ENCODE measurements around the gene PDGFRB. TPM values are rescaled to one million over a fixed set of nuclear protein-coding genes. Genes with fewer than 3 reads are reported as not detected.

Gene PDGFRB
- total RNA-seq, 1 experiment from 2014 or later, result 7.2 TPM

- Histone ChIP-seq H3K27me3 (no peaks in the 10 kb centered on the region), H3K36me3 (no peaks in the 10 kb centered on the region), H3K27ac (no peak overlapping the region), H3K9me3 (replicated peaks) (no peaks in the 10 kb centered on the region), H3K4me3 (no peak overlapping the region), H3K4me1 (peaks cover 22% of the 10 kb centered on the region)
- no peak for DNase-seq
Observed at GRCh38 chr5:150068071-150068470, 87.6 kb downstream of the PDGFRB start.

- Histone ChIP-seq H3K27me3 (no peaks in the 10 kb centered on the region), H3K36me3 (no peaks in the 10 kb centered on the region), H3K4me1 (peaks cover 22% of the 10 kb centered on the region), H3K9me3 (replicated peaks) (no peaks in the 10 kb centered on the region), H3K4me3 (no peak overlapping the region), H3K27ac (no peak overlapping the region)
- DNase-seq, result no peak
Observed at GRCh38 chr5:150067405-150067960, 88.2 kb downstream of the PDGFRB start.

- H3K4me1 ChIP-seq, result peaks cover 22% of the 10 kb centered on the region
- DNase-seq, result no peak
- H3K27ac ChIP-seq, result no peak overlapping the region
Observed at GRCh38 chr5:150066901-150067396, 88.7 kb downstream of the PDGFRB start.

GRCh38 chr5:150066436-150066835 is 89.2 kb downstream of the PDGFRB start:
- no peaks in the 10 kb centered on the region for H3K27me3 ChIP-seq
- DNase-seq, result no peak
- no peaks in the 10 kb centered on the region for H3K36me3 ChIP-seq
- peaks cover 22% of the 10 kb centered on the region for H3K4me1 ChIP-seq
- H3K9me3 ChIP-seq (replicated peaks), result no peaks in the 10 kb centered on the region
- H3K4me3 ChIP-seq, result no peak overlapping the region
- peak overlapping the region; percentile 2; the same call in 1 of the 2 replicates for H3K27ac ChIP-seq

More at GRCh38 chr5:150066901-150067396, 88.7 kb downstream of the PDGFRB start:
- Histone ChIP-seq H3K4me3 (no peak overlapping the region), H3K27me3 (no peaks in the 10 kb centered on the region), H3K9me3 (replicated peaks) (no peaks in the 10 kb centered on the region), H3K36me3 (no peaks in the 10 kb centered on the region)

DNA sequence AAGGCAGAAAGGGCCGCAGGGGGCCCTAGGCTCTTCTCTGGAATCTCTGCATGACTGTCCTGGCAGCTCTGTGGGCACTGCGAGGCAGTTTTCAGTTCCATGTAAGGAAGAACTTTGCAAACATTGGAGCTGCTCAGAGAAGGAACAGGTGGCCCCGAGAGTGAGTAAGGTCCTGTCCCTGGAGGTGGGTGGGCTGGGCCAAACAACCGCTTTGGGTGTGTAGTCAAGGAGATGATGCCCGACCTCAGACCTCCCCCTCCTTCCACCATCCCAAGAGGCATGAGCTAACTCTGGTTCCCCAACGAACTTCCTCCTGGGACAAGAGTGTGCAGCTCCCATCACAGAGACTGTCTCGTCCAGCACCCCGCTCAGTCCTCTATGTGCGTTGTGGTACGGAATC is 89.8 kb downstream of the PDGFRB start:
- H3K27me3 ChIP-seq, result no peaks in the 10 kb centered on the region
- H3K4me3 ChIP-seq, result no peak overlapping the region
- no peaks in the 10 kb centered on the region for H3K9me3 ChIP-seq (replicated peaks)
- peaks cover 22% of the 10 kb centered on the region for H3K4me1 ChIP-seq
- peak; percentile 65 to 70 for DNase-seq
- peak overlapping the region; percentile 27 for H3K27ac ChIP-seq
- no peaks in the 10 kb centered on the region for H3K36me3 ChIP-seq

DNA sequence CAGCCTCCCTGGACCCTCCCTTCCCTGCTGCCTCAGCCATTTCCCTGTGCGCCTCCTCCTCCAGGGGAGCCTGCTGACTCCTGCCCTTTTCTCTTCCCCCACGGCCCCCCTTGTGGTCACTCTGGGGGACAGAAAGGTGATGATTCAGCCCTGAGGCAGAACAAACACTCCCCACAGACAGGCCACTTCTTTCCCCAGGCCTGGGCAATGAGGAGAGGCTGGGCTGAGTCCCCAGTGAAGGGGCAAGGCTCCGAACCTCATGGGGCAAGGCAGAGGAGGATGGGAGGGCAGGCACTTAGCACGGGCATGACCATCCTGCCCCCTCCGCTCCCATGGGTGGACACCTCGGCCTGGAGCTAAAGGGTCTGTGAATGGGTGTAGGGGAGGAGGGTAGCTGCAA is 90.3 kb downstream of the PDGFRB start:
- Histone ChIP-seq H3K27me3 (no peaks in the 10 kb centered on the region), H3K27ac (peak overlapping the region; percentile 27), H3K4me3 (no peak overlapping the region), H3K4me1 (peaks cover 22% of the 10 kb centered on the region), H3K36me3 (no peaks in the 10 kb centered on the region), H3K9me3 (replicated peaks) (no peaks in the 10 kb centered on the region)
- DNase-seq, result peak; percentile 37 to 40

DNA sequence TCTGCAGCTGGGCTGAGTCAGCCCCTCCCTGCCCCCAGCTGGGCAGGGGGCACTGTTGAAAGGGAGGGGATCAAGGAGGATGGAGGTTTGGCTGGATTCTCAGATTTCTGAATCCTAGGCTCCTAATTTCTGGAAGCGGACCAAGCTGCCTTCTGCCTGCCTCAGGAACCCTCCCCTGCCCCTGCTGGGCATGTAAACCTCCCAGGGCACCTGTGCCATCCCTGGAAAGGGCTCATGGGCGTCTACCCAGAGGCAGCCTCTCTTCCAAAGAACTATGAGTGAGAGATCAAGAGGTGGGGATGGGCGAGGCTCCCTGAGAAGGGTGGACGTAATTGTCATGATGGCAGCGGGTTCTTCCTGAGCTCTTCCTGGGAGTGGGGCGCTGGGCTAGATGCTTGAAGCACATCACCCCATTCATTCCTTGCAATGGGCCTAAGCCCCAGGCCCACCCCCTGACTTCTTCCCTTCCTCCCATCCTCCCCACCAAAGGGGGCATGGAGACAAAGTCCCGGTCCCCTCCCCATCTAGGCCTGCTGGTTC is 90.9 kb downstream of the PDGFRB start:
- no peaks in the 10 kb centered on the region for H3K9me3 ChIP-seq (replicated peaks)
- DNase-seq, result no peak
- peaks cover 22% of the 10 kb centered on the region for H3K4me1 ChIP-seq
- no peaks in the 10 kb centered on the region for H3K27me3 ChIP-seq
- H3K36me3 ChIP-seq, result no peaks in the 10 kb centered on the region
- H3K27ac ChIP-seq, result no peak overlapping the region
- no peak overlapping the region for H3K4me3 ChIP-seq

Other genes with a start within 250 kb of the PDGFRB start
- gene PDE6A, start 211.1 kb downstream of the PDGFRB start, total RNA-seq (2014; rRNA removed; shearing (Covaris generic)), result 0.28 and 0.47 TPM in 2 replicates
- gene SLC26A2, start 195.1 kb downstream of the PDGFRB start, total RNA-seq (2014; rRNA removed; shearing (Covaris generic)), result 51.5 and 52.4 TPM in 2 replicates
- 3.7 and 3.8 TPM in 2 replicates for gene TIGD6, start 155.2 kb downstream of the PDGFRB start, total RNA-seq (2014; rRNA removed; shearing (Covaris generic))
- gene HMGXB3, start 155.1 kb downstream of the PDGFRB start, total RNA-seq (2014; rRNA removed; shearing (Covaris generic)), result 26.0 and 28.0 TPM in 2 replicates
- 0.06 and 0.13 TPM in 2 replicates for gene CSF1R, start 69.3 kb downstream of the PDGFRB start, total RNA-seq (2014; rRNA removed; shearing (Covaris generic))
- gene CDX1, start 10.9 kb upstream of the PDGFRB start, total RNA-seq (2014; rRNA removed; shearing (Covaris generic)), result not detected in 2 replicates
- gene SLC6A7, start 34.2 kb upstream of the PDGFRB start, total RNA-seq (2014; rRNA removed; shearing (Covaris generic)), result not detected in 2 replicates
- gene CAMK2A, start 133.9 kb upstream of the PDGFRB start, total RNA-seq (2014; rRNA removed; shearing (Covaris generic)), result 0.41 and 0.42 TPM in 2 replicates
- gene ARSI, start 147.1 kb upstream of the PDGFRB start, total RNA-seq (2014; rRNA removed; shearing (Covaris generic)), result 0.18 and 0.28 TPM in 2 replicates
- 58.9 and 60.4 TPM in 2 replicates for gene TCOF1, start 201.9 kb upstream of the PDGFRB start, total RNA-seq (2014; rRNA removed; shearing (Covaris generic))

Measured in SJCRH30 (cell line).